B cell (primary cell): ENCODE data around the gene DTWD2.

Experiments used
- EZH2 ChIP-seq: IDR thresholded peaks from 2 replicates; pipeline ENCODE4 v1.6.1; 2012; ENCODE audit warnings: borderline replicate concordance, low read depth, mild to moderate bottlenecking, moderate library complexity, low read length; ENCODE audit not compliant: insufficient read depth, poor library complexity, severe bottlenecking
- TF ChIP-seq, protein P1 (sequence below): fragments of 200-600 bp; IDR thresholded peaks from one replicate; pipeline ENCODE4 v1.8.0; 2022; ENCODE audit warnings: antibody characterized with exemption, mild to moderate bottlenecking

DNA sequence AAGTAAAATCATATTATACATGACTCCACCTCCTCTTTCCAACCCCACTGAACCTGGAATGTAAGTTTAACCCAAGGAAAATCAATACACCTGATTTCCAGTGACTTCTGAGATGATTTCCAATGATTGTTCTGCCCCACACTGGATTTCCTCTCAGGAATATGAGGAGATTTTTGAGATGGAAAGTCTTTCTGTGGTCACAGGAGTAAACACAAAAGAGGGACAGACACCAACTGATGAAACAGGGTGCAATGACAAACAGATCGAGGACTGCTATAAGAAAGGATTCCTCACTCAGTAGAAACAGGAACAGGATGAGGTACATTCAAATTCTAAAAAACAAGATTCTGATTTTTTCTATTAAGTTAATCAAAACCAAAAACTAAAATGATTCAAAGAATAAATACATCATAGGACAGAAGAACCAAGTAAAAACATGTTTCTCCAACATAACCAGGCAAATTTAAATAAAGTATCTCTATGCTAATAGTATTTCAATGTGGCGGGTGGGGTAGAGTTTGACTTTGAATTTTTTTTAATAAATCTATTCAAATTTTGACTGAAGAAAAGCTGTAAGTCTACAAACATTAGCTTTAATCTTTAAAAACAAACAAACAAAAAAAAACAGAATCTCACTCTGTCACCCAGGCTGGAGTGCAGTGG lies 42.1 kb downstream of the DTWD2 start:
- TF ChIP-seq, protein P1, sequence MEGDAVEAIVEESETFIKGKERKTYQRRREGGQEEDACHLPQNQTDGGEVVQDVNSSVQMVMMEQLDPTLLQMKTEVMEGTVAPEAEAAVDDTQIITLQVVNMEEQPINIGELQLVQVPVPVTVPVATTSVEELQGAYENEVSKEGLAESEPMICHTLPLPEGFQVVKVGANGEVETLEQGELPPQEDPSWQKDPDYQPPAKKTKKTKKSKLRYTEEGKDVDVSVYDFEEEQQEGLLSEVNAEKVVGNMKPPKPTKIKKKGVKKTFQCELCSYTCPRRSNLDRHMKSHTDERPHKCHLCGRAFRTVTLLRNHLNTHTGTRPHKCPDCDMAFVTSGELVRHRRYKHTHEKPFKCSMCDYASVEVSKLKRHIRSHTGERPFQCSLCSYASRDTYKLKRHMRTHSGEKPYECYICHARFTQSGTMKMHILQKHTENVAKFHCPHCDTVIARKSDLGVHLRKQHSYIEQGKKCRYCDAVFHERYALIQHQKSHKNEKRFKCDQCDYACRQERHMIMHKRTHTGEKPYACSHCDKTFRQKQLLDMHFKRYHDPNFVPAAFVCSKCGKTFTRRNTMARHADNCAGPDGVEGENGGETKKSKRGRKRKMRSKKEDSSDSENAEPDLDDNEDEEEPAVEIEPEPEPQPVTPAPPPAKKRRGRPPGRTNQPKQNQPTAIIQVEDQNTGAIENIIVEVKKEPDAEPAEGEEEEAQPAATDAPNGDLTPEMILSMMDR, result no peak
- TF ChIP-seq EZH2, result no peak
